Keratinocyte (primary cell): Measurements from ENCODE around the gene DPP10. TPM values are rescaled to one million over a fixed set of nuclear protein-coding genes. Genes with fewer than 3 reads are reported as not detected.
"Not testable (repeated sequence)": the region's sequence is repeated elsewhere in the genome, so short reads cannot be mapped to it uniquely, and the experiment has no call there.

ENCODE experiments used
- DNase-seq: peaks from one replicate; pipeline ENCODE4 v3.0.0-alpha.2; 2011; ENCODE audit warnings: low read depth, missing footprints, low spot score
- FAIRE-seq: peaks from 2 replicates; lab custom pipeline; 2011; peaks lifted over from hg19 to GRCh38; lab: Jason Lieb, UNC
- H2AFZ ChIP-seq: 2 replicates; pipeline ENCODE4 v1.6.0; 2012; ENCODE audit warnings: low read length, control low read depth, inconsistent platforms; ENCODE audit not compliant: control insufficient read depth
- H3K27ac ChIP-seq: 2 replicates; pipeline ENCODE4 v1.5.1; 2011; ENCODE audit warnings: low read length; ENCODE audit not compliant: control insufficient read depth, insufficient read depth
- H3K27me3 ChIP-seq: 3 replicates; pipeline ENCODE4 v1.6.0; 2011; ENCODE audit warnings: low read length; ENCODE audit not compliant: control insufficient read depth, insufficient read depth; ENCODE audit errors: extremely low read depth
- H3K36me3 ChIP-seq, 2 experiments: 2 replicates in 1 of 2; 3 replicates in 1 of 2; pipeline ENCODE4 v1.5.1; 2011; ENCODE audit warnings: low read length in 2 of 2, mild to moderate bottlenecking in 1 of 2; ENCODE audit not compliant: control insufficient read depth in 2 of 2, insufficient read depth in 2 of 2; ENCODE audit errors: extremely low read depth in 1 of 2
- H3K4me1 ChIP-seq: 3 replicates; pipeline ENCODE4 v1.5.1; 2011; ENCODE audit warnings: low read length; ENCODE audit not compliant: control insufficient read depth, insufficient read depth; ENCODE audit errors: extremely low read depth
- H3K4me2 ChIP-seq: 3 replicates; pipeline ENCODE4 v1.6.0; 2011; ENCODE audit warnings: low read depth, low read length; ENCODE audit not compliant: control insufficient read depth, insufficient read depth; ENCODE audit errors: extremely low read depth
- H3K4me3 ChIP-seq, 3 experiments: fragments of 200-600 bp in 1 of 3; sonication (generic) in 1 of 3; 2 replicates in 2 of 3; 3 replicates in 1 of 3; pipeline ENCODE4 v1.5.1; 2011 to 2016; ENCODE audit warnings: low read length in 3 of 3, mild to moderate bottlenecking in 3 of 3, control low read depth in 2 of 3, inconsistent platforms in 1 of 3, low read depth in 1 of 3, mixed read lengths in 1 of 3, mixed run types in 1 of 3, moderate library complexity in 1 of 3; ENCODE audit not compliant: control insufficient read depth in 2 of 3, insufficient read depth in 2 of 3; ENCODE audit errors: extremely low read depth in 1 of 3
- H3K79me2 ChIP-seq: 2 replicates; pipeline ENCODE4 v1.6.0; 2012; ENCODE audit warnings: low read length; ENCODE audit not compliant: control insufficient read depth, insufficient read depth
- H3K9ac ChIP-seq: 3 replicates; pipeline ENCODE4 v1.6.0; 2011; ENCODE audit warnings: low read length; ENCODE audit not compliant: control insufficient read depth, insufficient read depth; ENCODE audit errors: extremely low read depth
- H3K9me1 ChIP-seq: 3 replicates; pipeline ENCODE4 v1.6.0; 2011; ENCODE audit warnings: low read length; ENCODE audit not compliant: control insufficient read depth, insufficient read depth; ENCODE audit errors: extremely low read depth
- H3K9me3 ChIP-seq: 2 replicates; pipeline ENCODE4 v1.5.1; 2012; ENCODE audit warnings: low read depth, low read length; ENCODE audit not compliant: control insufficient read depth
- H4K20me1 ChIP-seq: 3 replicates; pipeline ENCODE4 v1.6.0; 2011; ENCODE audit warnings: low read length; ENCODE audit not compliant: control insufficient read depth, insufficient read depth; ENCODE audit errors: extremely low read depth
- CTCF ChIP-seq, 3 experiments: IDR thresholded peaks in 1 of 3; conservative IDR thresholded peaks in 1 of 3; optimal IDR thresholded peaks in 1 of 3; 2 replicates in 2 of 3; 3 replicates in 1 of 3; pipeline versions ENCODE3 to v1.5.1; 2011; ENCODE audit warnings: low read length in 3 of 3, mild to moderate bottlenecking in 3 of 3, moderate library complexity in 2 of 3, control low read depth in 1 of 3, inconsistent platforms in 1 of 3; ENCODE audit not compliant: insufficient read depth in 2 of 3; ENCODE audit errors: extremely low read depth in 1 of 3
- EZH2 ChIP-seq: IDR thresholded peaks from one replicate; pipeline ENCODE4 v1.6.1; 2012; ENCODE audit warnings: inconsistent platforms, mild to moderate bottlenecking, low read length, moderate library complexity
- dilution Hi-C: fragments of 300-500 bp; cut with MboI; formaldehyde crosslinking; loops from one replicate; pipeline ENCODE4 v1.7.0; 2020; ENCODE audit warnings: low sequenced_read_pairs; ENCODE audit not compliant: extremely low pct_ligation_motif_present
- polyA plus RNA-seq, 5 experiments: library from polyadenylated mRNA; depleted of rRNA in 3 of 5; stranded (reverse) in 3 of 5; stranded (forward) in 1 of 5; unstranded in 1 of 5; fragments of >200 nt; gene quantifications; 1 replicate in 1 of 5; 2 replicates in 3 of 5; 3 replicates in 1 of 5; pipeline versions ENCODE4 v1.2.1 to v1.2.3, GENCODE V29; 2011 to 2012; ENCODE audit warnings: missing spikeins in 2 of 5, low read depth in 1 of 5, low replicate concordance in 1 of 5

Gene DPP10
- polyA plus RNA-seq, 1 donor (not counting 4 experiments of a cell fraction or from before 2014, with no cell fraction given) = not detected

- H3K79me2 ChIP-seq = no peaks in the 10 kb centered on the region
- no peaks in the 10 kb centered on the region for H3K4me1 ChIP-seq
- no peaks in the 10 kb centered on the region for H3K27me3 ChIP-seq
- dilution Hi-C loops = no loop called here
- DNase-seq (no peak), FAIRE-seq (no peak)
- no peak overlapping the region for H3K4me3 ChIP-seq
- no peaks in the 10 kb centered on the region for H3K36me3 ChIP-seq
- H3K9ac ChIP-seq = no peak overlapping the region
- TF ChIP-seq EZH2 (no peak), CTCF (optimal IDR thresholded peaks at IDR 0.05 in 1 of 3, IDR thresholded peaks at IDR 0.05 in 1 of 3, conservative IDR thresholded peaks at IDR 0.05 in 1 of 3; ENCODE audit: extremely low read depth in 1 of 3, insufficient read depth in 2 of 3, low read length in 3 of 3) (no peak)
- H3K27ac ChIP-seq = no peak overlapping the region
- H2AFZ ChIP-seq = no peak overlapping the region
- no peaks in the 10 kb centered on the region for H3K9me3 ChIP-seq
- H3K9me1 ChIP-seq = no peaks in the 10 kb centered on the region
- H4K20me1 ChIP-seq = no peaks in the 10 kb centered on the region
- no peak overlapping the region for H3K4me2 ChIP-seq
These were observed 37.0 kb upstream of the DPP10 start for GRCh38 chr2:114405247-114406116.

- TF ChIP-seq EZH2 (no peak), CTCF (optimal IDR thresholded peaks at IDR 0.05 in 1 of 3, IDR thresholded peaks at IDR 0.05 in 1 of 3, conservative IDR thresholded peaks at IDR 0.05 in 1 of 3; ENCODE audit: extremely low read depth in 1 of 3, insufficient read depth in 2 of 3, low read length in 3 of 3) (no peak)
- H4K20me1 ChIP-seq = no peaks in the 10 kb centered on the region
- no peak overlapping the region for H3K9ac ChIP-seq
- no peaks in the 10 kb centered on the region for H3K9me1 ChIP-seq
- no peak for FAIRE-seq
- H3K79me2 ChIP-seq = no peaks in the 10 kb centered on the region
- no peak for DNase-seq
- H3K36me3 ChIP-seq = no peaks in the 10 kb centered on the region
- no peaks in the 10 kb centered on the region for H3K9me3 ChIP-seq
- H3K4me2 ChIP-seq = no peak overlapping the region
- H3K4me1 ChIP-seq = no peaks in the 10 kb centered on the region
- H3K27ac ChIP-seq = no peak overlapping the region
- dilution Hi-C loops = no loop called here
- H3K4me3 ChIP-seq = no peak overlapping the region
- no peak overlapping the region for H2AFZ ChIP-seq
- H3K27me3 ChIP-seq = no peaks in the 10 kb centered on the region
These were observed 36.1 kb upstream of the DPP10 start for GRCh38 chr2:114406347-114406746.

GRCh38 chr2:114407353-114407752 lies 35.1 kb upstream of the DPP10 start:
- DNase-seq, H2AFZ ChIP-seq, H3K27me3 ChIP-seq, dilution Hi-C loops, H3K4me1 ChIP-seq, H3K36me3 ChIP-seq, H3K79me2 ChIP-seq, H4K20me1 ChIP-seq, H3K9me3 ChIP-seq, FAIRE-seq, H3K9ac ChIP-seq, H3K27ac ChIP-seq, H3K4me3 ChIP-seq, H3K4me2 ChIP-seq, H3K9me1 ChIP-seq: not testable (repeated sequence)
